ENCODE data around the gene DNPEP.

The DNPEP gene
- long read RNA-seq, donor 1, transcript DNPEP-201 (15 exons, 2,425 nt) = major isoform, 15 of 31 reads
- long read RNA-seq, donor 1, partial matches to known transcripts = 10 of 31 reads
- long read RNA-seq, donor 1, other reads (novel, unspliced or antisense) = 0 of 31 reads
- long read RNA-seq, donor 2, transcript DNPEP-201 (15 exons, 2,425 nt) = major isoform, 9 of 18 reads
- long read RNA-seq, donor 2, partial matches to known transcripts = 6 of 18 reads
- long read RNA-seq, donor 2, other reads (novel, unspliced or antisense) = 0 of 18 reads
- long read RNA-seq, donor 3, transcript DNPEP-201 (15 exons, 2,425 nt) = major isoform, 6 of 10 reads
- long read RNA-seq, donor 3, partial matches to known transcripts = 0 of 10 reads
- long read RNA-seq, donor 3, other reads (novel, unspliced or antisense) = 0 of 10 reads
- long read RNA-seq, donor 4, transcript DNPEP-201 (15 exons, 2,425 nt) = major isoform, 20 of 33 reads
- long read RNA-seq, donor 4, partial matches to known transcripts = 6 of 33 reads
- long read RNA-seq, donor 4, other reads (novel, unspliced or antisense) = 0 of 33 reads
- long read RNA-seq, donor 5, transcript DNPEP-201 (15 exons, 2,425 nt) = major isoform, 16 of 24 reads
- long read RNA-seq, donor 5, partial matches to known transcripts = 5 of 24 reads
- long read RNA-seq, donor 5, other reads (novel, unspliced or antisense) = 0 of 24 reads
- long read RNA-seq, donor 6, transcript DNPEP-201 (15 exons, 2,425 nt) = major isoform, 12 of 25 reads
- long read RNA-seq, donor 6, partial matches to known transcripts = 9 of 25 reads
- long read RNA-seq, donor 6, other reads (novel, unspliced or antisense) = 0 of 25 reads
- long read RNA-seq, donor 7, transcript DNPEP-201 (15 exons, 2,425 nt) = major isoform, 10 of 34 reads
- long read RNA-seq, donor 7, partial matches to known transcripts = 19 of 34 reads
- long read RNA-seq, donor 7, other reads (novel, unspliced or antisense) = 0 of 34 reads
- long read RNA-seq, donor 8, transcript DNPEP-201 (15 exons, 2,425 nt) = major isoform, 15 of 15 reads
- long read RNA-seq, donor 8, partial matches to known transcripts = 0 of 15 reads
- long read RNA-seq, donor 8, other reads (novel, unspliced or antisense) = 0 of 15 reads

DNA sequence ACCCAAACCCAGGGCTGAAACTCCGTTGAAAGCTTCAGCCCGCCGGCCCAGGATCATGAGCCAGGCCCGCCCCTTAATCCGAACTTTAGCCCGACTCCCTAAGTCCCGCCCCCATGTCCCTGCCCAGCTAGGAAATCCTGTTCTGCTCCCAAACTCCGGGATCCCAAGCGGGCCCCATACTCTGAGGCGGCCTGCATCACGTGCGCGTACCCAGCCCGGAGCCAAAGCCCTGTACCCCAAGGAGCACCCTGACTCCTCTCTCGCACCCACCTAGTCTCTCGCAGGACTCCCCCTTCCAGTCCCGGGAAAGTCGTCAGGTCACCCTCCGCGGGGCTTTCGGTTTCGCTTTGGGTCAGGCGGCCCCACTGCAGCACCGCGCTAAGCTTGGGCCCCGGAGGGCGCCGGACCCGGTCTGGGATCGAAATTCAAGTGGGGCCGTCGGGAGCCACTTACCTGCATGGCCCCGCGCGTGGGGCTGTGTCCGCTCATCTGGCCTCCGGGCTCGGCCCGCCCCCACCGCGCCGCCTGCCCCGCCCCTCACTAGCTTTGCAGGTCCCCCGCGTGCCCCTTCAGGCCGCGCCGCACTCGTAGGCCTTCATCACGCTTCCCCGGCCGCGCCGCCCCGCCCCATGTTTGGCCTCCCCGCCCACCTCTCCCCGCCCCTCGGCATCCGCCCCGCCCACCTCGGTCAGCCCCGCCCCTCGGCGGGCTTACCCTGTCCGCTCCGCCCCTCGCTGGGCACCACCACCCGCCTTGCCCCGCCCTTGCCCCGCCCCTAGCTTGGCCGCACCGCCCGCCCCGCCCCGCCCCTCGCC lies at the start of gene DNPEP:
Gene DNPEP (minus strand): TSS at position 607 of the 815 bp plus-strand sequence. CDS start 118 bp downstream, at position 489.
- peak; percentile 89 for DNase-seq

DNA sequence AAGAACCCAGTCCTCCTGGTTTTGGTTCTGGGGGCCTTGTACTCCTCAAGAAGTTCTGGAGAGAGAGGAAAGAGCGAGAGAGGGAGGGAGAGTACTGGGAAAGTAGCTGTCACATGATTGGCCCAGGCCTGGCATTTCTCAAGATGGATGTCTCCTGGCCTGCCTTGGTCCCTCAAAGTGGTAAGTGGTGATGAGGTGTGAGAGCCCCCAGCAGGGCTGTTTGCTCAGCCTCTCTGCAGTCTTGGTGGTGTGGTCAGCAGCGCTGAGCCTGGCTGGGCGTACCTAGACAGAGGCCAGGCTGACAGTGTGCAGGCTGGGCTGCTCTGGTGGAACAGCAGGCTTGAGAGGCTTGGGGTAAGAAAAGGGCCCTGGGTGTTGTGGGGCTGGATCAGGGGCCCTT lies 49.4 kb upstream of the DNPEP start:
- no peak for DNase-seq

DNA sequence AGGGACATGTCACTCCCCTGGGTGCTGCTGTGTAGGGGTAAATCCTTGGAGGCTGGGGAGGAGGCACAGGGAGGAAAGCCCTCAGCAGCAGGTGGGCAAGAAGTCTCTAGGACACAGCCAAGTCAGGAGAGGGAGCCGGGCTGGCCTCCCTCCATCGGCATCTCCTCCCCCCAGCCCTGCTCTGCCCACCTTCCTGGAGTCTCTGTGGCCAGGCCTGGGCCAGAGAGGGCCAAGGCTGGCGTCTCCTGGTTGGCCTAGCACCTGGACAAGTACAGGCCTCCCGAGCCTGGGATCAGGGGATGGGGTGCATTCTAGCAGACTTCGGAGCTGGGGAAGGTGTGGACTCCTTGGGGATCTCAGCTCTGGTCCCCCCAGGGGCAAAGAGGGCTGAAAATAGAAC lies 48.8 kb upstream of the DNPEP start:
- DNase-seq = no peak

DNA sequence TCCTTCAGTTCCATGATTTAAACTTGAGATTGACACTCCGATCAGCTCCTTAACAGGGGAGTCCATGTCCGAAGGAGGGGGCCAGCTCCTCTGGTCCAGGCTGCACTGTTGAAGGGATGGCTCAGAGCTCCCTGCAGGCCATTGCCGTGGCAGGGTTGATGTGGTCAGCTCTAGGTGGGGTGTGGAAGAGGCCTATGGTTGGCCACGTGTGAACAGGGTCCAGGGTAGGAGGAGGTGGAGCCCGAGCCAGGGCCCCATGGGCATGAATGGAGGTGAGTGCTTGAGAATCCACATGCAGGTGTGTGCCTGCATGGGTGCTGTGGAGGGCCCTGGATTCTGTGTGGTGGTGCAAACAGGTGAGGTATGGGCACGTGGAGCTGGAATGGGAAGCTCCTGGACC lies 48.0 kb upstream of the DNPEP start:
- no peak for DNase-seq

DNA sequence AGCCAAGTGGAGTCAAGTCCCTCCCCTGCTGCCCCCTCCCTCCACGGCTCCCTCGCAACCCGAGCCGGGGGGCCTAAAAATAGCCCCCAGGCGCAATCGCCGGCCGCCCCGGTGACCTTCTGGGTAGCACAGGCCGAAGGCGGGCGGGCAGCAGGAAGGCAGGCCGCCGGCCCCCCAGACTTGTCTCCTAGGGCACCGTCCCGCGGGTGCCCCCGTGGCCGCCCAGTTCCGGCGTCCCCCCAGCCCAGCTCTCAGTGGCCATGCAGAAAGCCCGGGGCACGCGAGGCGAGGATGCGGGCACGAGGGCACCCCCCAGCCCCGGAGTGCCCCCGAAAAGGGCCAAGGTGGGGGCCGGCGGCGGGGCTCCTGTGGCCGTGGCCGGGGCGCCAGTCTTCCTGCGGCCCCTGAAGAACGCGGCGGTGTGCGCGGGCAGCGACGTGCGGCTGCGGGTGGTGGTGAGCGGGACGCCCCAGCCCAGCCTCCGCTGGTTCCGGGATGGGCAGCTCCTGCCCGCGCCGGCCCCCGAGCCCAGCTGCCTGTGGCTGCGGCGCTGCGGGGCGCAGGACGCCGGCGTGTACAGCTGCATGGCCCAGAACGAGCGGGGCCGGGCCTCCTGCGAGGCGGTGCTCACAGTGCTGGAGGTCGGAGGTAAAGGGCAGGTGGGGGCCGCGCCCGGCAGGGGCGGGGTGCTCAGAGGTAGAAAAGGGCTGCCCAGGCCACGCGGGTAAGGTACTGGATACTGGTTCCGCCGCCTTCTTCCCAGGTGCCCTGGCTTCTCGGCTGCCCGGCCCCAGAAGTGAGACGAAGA lies 47.2 kb upstream of the DNPEP start, which contains the start of gene SPEG:
Gene SPEG (plus strand): TSS at position 126 of the 808 bp plus-strand sequence. CDS start 135 bp downstream, at position 261.
- DNase-seq = peak; percentile 63

DNA sequence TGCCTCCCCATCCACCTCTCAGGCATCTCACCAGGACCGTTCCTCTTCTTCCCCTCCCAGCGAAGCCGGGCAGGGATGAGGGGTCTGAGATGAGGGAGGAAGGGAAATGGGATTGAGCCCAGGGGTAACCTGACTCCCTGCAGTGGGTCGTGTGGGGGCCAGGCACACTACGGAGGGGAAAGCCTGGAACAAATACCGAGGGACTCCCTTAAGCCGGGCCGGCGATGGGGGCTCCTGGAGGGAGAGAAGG lies 46.7 kb upstream of the DNPEP start:
- no peak for DNase-seq

DNA sequence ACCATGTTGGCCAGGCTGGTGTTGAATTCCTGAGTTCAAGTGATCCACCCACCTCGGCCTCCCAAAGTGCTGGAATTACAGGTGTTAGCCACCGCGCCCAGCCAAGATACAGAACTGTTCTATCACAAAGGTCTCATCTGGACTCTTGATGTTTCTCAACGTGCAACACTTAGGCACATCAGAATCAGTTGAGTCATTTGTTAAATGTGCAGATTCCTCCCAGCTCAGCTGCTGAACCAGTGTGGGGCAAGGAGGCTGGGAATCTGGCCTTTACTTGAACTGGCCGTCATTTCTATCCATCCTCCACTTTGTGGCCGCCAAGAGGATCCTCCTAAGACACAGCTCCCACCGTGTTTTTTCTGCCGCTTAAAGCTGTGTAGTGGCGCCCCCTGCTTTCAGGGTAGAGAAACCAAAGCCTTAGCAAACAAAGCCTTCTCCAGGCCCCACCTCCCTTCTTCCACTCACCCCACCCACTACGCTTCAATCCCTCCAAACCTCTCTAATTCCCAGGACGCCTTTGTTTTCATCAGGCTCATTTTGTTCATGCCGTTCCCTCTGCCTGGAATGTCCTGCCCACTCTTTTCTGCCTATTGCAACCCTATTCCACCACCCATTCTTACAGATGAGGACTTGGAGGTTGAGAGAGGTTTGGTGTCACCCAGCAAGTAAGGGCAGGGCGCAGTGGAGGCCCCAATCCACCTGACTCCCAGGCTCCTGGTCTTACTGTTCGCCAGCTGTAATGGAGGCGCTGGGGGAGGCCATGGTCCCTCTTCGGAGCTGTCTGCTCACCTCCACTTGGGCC lies 46.2 kb upstream of the DNPEP start:
- DNase-seq = no peak

DNA sequence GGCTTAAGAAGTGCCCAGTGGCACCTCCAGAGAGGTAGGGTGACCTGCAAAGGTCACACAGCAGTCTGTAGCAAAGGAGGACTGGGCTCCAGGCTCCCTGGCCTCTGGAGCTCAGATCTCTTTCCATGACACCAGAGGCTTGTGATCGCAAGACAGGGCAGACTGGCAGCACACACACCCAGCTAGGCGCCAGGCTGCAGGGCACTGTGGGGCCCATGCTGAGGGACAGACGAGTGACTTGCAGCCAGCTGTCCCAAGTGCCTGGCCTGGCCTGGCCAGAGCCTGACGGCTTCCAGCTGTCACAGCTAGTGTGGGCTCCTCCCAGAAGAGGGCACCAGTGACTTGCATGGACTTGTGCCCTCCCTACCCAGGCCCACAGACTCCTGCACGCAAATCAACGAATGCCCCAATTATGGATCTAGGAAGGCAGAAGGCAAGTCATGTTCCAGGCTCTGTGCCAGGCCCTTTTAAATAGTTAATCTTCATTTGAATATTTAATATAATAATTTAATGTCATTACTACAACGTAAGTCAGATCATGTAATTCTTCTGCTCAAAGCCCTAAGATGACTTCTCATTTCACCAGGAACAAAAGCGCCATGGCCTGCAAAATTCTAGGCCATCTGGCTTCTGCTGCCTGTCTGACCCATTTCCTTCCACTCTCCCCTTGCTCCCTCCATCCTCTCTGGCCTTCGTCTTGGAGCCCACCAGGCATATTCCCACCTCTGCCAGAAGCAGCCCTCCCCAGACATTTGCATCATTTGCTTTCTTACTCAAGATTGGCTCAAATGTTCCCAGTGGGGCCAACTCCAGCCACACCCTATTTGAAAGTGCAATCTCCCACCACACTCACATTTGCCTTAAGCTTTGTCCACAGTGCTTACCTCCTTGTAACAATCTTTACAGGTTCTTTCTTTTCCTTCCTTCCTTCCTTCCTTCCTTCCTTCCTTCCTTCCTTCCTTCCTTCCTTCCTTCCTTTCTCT lies 43.2 kb upstream of the DNPEP start:
- DNase-seq = no peak

DNA sequence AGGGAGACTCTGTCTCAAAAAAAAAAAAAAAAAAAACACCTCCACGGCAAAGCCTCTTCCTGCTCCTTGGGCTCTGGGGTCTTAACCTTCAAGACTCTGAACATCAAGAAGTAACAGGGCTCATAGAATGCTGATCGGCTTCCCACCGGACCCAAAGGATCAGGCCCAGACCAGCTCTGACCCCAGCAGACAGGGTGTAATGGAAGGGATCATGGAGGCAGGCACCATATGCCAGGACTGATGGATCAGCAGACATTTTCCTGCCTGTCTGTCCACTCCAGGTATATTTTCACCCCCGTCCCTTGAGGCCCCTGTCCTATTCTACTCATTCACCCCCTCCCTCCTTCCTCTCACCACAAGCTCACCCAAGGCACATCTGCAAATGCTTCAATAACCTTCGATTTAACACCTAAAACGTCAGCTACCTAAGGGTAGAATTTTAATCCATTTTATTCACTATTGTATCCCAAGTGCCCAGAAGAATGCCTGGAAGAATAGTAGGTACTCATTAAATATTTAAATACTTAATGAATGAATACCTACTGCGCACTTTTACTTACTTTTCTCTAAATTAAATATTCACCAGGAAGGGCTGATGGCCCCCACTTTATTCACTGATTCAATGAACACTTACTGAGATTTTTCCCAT lies 42.4 kb upstream of the DNPEP start:
- DNase-seq = no peak

DNA sequence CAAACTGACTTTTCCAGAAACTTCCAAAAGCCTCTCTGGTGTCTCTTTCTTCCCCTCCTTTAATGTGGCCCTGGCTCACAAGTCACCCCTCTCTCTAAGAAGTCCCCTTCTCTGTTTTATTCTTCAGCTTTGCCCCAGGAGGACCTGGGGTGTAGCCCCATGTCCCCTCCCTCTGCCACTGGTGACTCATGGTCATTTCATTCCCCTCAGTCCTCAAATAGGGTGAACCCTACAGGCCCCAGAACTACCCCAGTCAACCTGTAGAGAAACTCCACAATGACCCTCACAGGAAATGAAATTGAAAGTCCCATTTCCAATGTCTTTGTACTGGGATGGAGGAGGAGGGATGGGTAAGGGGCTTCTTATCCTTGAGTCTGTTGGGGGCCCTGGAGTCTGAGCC lies 40.8 kb upstream of the DNPEP start:
- no peak for DNase-seq

DNA sequence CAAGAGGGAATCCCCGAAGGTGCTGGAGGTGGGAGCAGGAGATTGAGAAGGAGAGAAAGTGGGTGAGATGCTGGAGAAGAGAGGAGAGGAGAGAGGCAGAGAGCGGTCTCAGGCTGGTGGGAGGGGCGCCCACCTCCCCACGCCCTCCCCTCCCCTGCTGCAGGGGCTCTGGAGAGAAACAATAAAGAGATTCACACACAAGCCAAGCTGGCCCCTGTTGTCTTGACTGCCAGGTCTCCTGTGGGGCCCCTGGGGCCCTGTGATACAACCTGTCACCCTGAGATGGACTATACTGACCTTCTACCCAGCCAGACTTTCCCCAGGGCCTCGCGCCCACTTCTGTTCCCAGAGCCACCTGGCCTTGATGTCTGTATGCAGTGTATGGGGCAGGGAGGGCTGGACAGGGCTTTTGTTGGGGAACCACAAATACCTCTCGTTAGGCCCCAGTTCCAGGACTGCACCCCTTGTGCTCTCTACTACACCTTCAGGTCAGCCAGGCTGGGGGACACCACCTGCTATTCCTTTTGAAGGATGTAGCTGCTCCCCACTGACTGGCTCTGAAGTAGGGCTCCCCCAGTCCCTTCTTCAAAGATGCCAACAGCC lies 38.9 kb upstream of the DNPEP start:
- no peak for DNase-seq

DNA sequence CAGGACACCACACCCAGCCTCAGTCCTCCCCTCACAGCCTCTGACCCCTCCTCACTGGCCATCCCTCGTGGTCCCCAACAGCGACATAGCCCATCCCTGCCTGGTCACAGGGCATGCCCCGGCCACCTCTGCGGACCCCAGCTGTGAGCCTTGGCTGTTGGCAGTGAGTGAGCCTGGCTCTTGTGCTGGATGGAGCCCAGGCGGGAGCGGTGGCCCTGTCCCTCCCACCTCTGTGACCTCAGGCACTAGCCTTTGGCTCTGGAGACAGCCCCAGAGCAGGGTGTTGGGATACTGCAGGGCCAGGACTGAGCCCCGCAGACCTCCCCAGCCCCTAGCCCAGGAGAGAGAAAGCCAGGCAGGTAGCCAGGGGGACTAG lies 38.3 kb upstream of the DNPEP start:
- no peak for DNase-seq

DNA sequence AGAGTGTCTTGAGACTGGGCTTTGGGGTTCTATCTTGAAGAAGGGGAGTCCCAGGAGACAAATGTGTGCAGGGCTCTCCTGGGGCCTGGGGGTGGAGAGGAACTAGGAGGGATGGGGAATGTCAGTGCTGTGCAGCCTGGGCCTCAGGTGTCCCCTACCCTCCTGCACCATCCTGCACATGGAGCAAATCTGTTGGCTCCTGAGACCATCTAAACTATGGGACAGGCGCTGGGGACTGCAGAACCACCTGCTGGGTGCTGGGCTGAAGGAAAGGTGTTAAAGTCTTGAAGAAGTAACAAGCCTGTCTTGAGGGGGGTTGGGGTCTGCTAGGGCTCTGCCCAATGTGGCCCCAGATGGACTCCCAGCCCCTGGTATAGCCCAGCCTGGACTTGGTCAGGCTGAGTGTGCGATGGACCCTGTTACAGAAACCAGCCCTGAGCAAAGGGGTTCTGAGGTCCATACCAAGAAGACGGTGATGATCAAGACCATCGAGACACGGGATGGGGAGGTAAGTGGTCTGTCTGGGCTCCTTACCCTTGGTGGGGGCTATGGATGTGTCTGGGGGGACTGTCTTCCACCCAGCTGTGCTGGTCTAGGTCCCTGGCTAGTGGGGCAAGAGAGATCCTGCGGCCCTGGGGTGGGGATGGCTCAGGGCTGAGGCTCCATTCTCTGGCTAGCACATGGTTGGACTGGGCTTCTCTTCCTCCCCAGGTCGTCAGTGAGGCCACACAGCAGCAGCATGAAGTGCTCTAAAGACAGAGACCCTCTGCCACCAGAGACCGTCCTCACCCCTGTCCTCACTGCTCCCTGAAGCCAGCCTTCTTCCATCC lies 37.7 kb upstream of the DNPEP start:
- no peak for DNase-seq

DNA sequence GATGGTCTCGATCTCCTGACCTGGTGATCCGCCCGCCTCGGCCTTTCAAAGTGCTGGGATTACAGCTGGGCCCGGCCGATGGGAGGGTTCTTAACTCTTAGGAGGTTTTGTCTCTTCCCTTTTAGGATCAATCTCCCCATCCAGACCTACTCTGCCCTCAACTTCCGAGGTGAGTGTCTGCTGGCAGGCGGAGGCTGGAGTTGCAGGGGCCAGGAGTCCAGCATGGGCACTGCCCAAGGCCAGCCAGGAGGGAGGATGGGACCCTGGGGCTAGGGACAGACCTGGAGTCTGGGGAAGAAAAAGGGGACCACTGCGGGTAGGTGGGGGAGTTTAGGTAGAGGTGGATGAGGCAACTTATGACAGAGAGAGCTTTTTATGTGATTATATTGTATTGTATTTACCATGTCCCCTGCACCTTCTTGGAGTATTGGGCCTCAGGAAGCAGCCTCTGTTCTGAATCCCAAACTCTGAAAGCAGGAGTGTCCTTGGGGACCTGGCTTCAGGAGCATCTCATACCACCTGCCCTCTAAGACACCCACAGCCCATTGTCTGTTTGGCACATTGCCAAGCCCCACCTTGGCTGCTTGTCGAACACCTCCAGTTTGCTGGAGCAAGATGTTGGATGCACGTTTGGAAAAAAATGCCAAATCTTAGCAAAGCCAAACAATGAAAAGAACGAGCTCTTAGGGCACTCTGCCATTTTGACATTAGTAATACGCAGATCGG lies 36.1 kb upstream of the DNPEP start:
- DNase-seq = no peak

DNA sequence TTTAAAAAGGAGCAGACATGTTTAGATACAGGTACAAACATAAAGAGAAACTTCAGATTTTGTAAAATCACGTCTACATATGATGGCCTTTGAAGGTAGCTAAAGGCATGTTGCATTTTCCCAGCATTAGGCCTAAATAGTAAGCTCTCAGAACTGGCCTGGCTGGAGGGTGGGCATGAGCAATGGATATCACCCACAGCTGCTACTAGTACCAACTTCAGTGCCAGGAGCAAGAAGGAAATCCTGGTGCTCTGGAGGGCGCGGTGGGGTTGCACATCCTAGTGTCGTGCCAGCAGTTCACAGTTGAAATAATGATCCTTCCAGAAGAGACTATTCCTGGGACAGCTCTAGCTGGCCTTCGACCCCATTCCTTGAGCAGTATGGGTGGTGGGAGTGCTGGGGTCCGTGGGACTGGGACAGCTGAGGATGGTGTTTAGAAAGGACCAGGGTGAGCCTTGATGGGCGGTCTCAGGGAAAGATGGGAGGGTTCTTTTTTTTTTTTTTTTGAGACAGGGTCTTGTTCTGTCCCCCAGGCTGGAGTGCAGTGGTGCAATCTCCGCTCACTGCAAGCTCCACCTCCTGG lies 35.3 kb upstream of the DNPEP start:
- DNase-seq = no peak

DNA sequence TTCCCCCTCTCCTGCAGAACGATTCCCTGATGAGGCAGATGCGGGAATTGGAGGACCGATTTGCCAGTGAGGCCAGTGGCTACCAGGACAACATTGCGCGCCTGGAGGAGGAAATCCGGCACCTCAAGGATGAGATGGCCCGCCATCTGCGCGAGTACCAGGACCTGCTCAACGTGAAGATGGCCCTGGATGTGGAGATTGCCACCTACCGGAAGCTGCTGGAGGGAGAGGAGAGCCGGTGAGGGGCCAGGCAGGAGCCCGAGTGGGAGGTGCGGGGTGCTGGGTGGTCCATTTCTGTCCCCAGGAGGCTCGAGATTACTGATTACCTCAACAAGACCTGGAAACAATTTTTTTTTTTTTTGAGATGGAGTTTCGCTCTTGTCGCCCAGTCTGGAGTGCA lies 33.6 kb upstream of the DNPEP start:
- no peak for DNase-seq
